HG03521 (cell line): ENCODE measurements around the gene RAB5B.
"Not testable (repeated sequence)": the region's sequence is repeated elsewhere in the genome, so short reads cannot be mapped to it uniquely, and the experiment has no call there.

ENCODE experiments used
- ATAC-seq: cut with Tn5 transposase; IDR thresholded peaks from one replicate; pipeline ENCODE4 v1.9.1; 2021; ENCODE audit warnings: mild to moderate bottlenecking, moderate library complexity; ENCODE audit not compliant: unreplicated experiment

Gene RAB5B

DNA sequence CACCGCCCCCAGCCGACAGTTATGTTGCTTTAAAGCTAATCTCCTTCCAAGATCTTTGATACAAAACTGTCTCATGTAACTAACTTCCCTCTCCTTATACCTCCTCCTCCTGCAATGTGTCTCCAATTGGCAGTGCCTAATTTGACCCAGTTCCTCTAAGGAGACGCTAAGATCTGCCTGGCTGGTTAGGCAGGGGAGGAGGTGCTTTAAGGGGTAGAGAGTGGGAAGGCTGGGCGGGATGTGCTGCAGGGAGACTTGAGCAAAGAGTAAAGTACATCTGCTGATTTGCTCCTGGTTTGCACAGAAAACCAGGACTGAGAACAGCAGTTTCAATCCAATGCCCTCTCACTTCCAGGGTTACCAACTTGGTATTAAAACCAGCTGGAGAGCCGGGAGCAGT, 39.6 kb downstream of the RAB5B start:
- ATAC-seq = no peak

DNA sequence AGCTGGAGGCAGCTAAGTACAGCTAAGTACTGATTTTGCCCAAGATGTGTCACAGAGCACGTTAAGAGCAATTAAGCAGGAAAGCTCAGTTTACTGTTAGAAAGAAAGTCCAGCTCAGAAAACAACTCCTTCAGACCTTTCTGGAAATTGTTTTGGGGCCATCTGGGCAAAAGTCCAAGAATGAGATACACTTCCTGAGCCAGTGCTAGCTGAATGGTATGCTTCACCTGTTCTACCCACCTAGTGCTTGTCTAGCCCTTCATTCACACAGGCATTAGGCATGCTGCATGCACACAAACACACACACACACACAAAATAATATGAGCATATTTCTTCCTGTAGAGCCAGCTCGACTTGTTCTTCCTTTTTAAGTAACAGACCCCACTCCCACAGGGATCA, 40.3 kb downstream of the RAB5B start:
- no peak for ATAC-seq

DNA sequence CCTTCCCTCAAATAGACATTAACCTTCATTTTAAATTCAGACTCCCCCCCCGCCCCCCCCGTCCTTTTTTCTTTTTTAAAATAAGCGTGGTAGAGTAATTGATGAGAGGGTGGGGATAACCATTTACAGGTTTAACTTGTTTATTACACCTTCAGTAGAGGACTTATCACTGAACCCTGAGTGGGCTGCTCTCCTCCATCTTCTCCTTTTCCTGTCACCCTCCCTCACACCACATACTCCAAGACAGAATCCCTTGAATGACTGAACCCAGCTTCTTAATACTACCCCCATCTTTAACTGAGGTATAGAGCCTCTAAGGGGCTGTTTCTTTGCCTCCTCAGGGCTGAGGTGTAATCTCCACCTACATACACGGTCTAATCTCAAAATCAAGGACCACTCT, 43.3 kb downstream of the RAB5B start:
- no peak for ATAC-seq

DNA sequence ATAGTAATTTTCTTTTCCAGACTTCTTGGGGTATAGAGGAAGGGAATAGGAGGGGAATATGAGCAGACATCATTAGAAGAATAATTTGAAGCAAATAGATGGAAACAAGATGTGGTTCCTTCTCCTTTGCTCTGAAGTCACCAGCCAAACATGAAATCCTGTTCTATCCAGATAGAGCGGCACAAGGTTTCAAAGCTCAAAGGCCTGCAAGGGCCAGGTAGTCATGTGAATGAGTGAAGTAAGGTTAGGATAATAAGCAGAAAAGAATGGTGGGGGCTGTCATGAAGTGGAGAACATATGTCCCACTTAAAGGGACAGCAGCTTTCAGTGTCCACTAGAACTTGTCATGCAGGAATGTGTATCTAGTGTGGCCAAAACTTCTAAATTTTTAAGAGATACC, 44.5 kb downstream of the RAB5B start:
- no peak for ATAC-seq

DNA sequence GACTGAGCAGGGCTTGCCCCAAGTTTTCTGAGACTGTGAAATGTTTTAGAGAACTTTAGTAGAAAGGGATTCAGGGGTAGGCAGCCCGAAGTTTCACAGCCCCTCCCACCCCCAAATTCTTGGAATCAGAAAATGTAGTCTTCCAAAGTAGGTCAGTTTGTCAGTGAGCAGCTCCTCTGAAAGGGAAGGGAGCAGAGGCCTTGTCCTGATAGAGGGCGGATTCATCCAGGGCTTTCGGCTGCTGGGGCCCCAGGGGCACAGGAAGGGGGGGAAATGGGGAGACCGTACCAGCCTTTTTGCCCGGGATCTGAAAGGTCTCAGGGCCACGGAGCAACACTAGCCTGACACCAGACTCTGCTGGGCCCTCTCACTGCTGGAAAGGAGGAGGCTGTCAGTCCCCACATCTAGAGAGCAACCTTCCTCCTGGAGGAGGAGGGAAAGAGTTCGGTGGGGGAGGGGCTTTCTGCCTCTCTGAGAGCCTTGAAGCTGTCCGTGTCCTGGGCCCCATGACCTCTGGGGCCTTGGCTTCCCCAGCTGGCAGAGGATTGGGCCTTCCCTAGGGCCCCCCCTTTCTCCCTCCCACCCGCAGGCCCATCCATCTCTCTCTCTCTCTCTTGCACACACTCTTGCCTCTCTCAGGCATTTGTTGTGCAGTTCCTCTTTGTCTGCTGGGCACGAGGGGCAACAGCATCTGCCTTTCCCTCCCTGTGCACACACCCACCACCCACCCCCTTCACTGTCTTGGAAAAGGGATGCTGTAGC, 46.7 kb downstream of the RAB5B start, which contains the start of gene IKZF4:
Gene IKZF4, plus strand, starts transcription at position 621 of the 762 bp plus-strand sequence. CDS start 451 bp downstream, outside the sequence.
- ATAC-seq = no peak

DNA sequence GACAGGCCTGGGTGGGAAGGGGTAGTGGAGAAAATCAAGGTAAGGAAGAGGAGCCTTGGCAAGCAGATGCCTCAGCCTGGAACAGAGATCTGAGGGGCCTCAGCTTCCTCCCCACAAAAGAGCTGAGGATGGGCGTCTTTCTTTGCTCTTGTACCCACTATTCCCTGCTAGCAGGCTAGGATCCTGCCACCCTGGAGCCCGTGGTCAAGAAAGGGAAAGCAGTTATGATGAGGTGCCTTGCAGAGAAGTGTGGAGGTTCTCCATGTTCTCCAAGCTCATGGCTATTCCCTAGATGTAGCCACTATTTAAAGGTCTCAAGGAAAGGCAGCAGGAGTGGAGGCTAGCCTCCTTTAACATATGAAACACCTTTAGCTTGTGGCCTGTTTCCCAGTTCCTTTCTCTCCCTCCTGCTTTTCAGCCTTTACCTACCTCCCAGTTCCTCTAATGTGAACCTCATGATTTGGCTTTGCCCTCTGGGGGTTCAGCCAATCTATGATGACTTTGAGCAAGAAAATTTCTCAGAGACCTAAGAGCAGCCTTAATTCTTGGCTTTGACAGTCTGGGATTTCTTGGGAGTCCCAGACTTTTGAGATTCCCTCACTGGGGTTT, 48.1 kb downstream of the RAB5B start:
- no peak for ATAC-seq

DNA sequence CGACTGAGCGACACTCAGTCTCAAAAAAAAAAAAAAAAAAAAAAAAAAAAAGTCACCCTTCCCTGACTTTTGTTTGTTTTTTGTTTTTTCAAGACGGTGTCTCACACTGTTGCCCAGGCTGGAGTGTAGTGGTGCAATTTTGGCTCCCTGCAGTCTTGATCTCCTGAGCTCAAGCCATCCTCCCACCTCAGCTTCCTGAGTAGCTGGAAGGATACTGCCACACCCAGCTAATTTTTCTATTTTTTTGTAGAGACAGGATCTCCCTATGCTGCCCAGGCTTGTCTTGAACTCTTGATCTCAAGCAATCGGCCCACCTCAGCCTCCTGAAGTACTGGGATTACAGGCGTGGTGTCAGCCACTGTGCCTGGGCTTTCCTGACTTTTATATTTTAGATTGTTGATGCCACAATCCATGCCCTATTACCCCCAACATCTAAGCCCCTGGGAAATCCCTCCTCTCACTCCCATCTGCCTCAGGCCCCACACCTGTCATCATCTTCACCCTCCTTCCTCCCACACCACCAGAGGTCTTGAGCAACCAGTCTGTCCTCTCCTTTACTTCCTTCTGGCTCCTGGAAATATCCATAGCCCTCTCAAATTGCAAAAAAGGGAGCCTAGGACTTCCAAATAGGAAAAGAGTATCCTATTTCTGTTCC, 54.8 kb downstream of the RAB5B start:
- no peak for ATAC-seq

DNA sequence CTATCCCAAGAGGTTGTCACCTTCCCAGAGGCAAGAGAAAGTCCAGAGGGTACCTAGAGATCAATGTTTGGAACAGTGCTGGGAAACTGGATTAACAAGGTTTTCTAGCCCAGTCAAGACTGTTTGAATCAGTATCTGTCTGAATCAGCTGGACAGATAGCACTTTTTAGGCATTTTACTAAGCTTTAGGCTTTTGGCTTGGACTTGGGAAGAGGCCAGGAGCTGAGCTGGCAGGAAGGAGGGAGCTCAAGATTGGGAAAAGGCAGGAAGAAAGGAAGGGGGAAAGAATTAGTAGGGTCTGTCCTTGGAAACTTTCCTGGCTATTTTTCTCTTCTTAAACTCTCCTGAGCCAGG, 55.3 kb downstream of the RAB5B start:
- ATAC-seq = no peak

DNA sequence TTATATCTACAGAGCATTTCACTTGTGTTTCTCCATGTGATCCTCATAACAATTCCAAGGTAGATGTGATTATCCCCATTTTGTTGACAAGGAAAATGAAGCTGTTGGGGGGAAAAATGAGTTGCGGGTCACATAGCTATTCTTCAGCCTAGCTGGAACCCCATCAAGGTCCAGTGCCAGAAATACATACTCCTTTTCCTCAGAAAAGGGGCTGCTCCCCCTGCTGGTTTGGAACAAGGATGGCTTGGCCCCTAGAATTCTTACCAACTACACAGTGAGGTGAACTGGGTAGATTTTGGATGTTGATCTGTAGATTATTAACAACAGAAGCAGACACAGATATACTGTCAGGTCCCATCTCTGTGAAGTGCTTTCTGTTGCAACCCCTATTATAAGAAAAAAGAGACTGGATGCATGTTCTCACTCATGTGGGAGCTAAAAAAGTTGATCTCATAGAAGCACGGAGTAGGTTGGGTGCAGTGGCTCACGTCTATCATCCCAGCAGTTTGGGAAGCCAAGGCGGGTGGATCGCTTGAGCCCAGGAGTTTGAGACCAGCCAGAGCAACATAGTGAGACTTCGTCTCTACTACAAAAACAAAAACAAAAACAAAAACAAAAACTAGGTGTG, 55.9 kb downstream of the RAB5B start:
- ATAC-seq = no peak

DNA sequence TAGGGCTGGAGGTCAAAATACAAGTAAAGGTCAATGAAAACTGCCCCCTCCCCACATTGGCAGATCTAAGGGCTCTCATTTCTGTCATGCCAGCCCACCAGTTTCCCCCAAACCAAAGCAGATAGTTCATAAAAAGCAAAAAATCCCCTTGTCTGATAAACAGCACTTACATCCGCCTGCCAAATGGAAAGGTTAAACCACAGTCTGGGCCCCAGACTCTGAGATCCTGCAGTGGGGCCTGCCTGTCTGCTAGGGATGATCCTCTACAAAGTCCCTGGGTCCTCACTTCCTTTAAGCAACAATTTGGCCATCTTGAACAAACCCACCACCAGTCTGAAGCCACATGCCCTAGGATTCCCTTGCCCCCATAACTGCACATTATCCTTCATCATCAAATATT, 58.1 kb downstream of the RAB5B start:
- ATAC-seq = no peak

DNA sequence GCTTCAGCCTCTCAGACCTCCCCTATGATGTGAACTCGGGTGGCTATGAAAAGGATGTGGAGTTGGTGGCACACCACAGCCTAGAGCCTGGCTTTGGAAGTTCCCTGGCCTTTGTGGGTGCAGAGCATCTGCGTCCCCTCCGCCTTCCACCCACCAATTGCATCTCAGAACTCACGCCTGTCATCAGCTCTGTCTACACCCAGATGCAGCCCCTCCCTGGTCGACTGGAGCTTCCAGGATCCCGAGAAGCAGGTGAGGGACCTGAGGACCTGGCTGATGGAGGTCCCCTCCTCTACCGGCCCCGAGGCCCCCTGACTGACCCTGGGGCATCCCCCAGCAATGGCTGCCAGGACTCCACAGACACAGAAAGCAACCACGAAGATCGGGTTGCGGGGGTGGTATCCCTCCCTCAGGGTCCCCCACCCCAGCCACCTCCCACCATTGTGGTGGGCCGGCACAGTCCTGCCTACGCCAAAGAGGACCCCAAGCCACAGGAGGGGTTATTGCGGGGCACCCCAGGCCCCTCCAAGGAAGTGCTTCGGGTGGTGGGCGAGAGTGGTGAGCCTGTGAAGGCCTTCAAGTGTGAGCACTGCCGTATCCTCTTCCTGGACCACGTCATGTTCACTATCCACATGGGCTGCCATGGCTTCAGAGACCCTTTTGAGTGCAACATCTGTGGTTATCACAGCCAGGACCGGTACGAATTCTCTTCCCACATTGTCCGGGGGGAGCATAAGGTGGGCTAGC, 60.9 kb downstream of the RAB5B start:
- ATAC-seq = no peak

DNA sequence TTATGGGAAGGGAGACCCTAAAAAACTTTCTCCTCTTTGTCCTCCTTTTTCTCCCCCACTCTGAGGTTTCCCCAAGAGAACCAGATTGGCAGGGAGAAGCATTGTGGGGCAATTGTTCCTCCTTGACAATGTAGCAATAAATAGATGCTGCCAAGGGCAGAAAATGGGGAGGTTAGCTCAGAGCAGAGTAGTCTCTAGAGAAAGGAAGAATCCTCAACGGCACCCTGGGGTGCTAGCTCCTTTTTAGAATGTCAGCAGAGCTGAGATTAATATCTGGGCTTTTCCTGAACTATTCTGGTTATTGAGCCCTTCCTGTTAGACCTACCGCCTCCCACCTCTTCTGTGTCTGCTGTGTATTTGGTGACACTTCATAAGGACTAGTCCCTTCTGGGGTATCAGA, 63.3 kb downstream of the RAB5B start:
- no peak for ATAC-seq

DNA sequence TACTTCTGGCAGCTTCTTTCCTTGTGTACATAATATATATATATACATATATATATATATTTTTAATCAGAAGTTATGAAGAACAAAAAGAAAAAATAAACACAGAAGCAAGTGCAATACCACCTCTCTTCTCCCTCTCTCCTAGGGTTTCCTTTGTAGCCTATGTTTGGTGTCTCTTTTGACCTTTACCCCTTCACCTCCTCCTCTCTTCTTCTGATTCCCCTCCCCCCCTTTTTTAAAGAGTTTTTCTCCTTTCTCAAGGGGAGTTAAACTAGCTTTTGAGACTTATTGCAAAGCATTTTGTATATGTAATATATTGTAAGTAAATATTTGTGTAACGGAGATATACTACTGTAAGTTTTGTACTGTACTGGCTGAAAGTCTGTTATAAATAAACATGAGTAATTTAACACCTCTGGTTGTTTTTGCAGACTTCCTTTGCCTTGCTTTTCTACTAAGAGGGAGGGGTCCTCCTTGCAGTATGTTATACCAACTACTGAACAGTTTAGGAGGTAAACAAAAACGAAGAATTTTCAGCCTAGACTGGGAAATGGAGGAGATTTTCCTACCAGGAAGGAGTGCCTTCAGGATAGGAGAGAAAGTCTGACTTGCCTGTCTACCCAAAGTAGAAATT, 64.3 kb downstream of the RAB5B start:
- no peak for ATAC-seq

DNA sequence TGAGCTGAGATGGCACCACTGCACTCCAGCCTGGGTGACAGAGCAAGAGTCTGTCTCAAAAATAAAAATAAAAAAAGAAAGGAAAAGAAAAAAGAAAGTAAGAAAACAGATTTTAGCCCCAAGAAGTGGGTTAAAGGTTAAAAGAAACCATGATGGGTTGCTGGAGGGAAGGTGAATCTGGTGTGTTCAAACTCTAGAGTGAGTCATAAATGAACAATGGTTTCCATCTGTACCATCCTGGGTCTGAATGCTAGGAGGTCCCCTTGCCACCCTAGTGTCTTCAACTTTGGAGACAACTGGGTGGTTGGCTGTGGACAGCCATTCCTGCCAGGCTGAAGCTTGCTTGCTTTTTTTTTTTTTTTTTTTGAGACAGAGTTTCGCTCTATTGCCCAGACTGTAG, 66.3 kb downstream of the RAB5B start:
- no peak for ATAC-seq

DNA sequence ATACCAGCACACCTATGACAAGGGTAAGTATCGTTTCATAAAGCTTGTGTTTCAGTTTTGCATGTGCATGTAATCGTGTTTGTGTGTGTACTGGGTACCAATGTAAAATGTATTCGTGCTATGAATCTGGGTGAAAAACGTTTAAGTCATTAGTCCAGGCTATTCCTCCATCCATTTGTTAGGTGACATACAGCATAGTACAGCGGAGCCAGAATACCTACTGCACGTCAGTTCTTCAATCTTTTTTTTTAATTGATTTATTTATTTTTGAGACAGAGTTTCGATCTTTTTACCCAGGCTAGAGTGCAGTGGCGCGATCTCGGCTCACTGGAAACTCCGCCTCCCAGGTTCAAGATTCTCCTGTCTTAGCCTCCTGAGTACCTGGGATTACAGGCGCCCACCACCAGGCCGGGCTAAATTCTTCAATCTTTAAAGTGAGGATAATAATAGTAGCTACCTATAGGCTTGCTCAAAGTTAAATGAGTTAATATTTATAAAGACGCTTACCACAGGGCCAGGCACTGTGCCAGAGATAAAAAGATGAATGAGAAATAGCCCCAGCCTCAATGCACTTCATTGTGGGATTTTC, 67.2 kb downstream of the RAB5B start:
- ATAC-seq = peak; percentile 5

DNA sequence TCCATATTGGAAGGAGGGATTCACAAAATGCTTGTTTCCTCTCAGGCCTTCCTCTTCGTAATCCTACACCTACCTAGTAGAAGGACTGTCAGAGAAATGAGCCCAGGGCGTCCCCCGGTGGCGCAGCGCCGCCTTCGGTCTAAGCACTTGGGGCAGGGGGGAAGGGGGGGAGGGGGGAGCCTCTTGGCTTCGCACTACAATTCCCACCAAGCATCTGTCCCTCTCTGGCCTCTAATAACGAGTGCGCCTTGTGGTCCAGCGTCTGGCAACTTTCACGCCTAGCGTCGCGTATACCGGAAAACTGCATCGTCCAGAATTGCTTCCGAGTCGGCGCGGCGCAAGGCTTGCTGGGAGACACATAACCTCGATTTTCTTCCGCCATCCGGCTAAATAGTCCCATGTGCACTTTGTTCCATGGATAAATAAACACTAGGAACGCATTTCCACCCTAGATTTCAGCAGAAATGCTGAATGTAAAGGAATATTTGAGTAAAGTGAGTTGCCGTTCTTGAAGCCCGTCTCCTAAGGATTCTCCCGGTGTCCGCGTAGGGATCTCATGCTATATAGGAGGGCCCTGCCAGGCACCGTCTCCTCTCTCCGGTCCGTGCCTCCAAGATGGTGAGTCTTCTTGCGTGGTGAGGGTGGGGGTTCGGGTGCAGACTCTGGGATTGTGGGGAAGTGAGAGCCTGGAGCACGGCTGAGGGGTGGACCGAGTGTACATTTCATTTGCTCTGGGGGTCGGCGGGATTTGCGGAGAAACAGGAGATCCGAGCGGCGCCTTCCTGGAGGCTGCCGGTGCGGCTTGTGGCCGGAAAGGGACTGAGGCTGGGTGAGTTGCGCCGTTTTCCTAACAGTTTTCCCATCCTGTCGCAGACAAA, 67.9 kb downstream of the RAB5B start, which contains the start of gene RPS26:
Gene RPS26, plus strand, starts transcription at position 367 of the 878 bp plus-strand sequence. Its CDS starts 249 bp downstream, at position 616.
- ATAC-seq = peak; percentile 87

DNA sequence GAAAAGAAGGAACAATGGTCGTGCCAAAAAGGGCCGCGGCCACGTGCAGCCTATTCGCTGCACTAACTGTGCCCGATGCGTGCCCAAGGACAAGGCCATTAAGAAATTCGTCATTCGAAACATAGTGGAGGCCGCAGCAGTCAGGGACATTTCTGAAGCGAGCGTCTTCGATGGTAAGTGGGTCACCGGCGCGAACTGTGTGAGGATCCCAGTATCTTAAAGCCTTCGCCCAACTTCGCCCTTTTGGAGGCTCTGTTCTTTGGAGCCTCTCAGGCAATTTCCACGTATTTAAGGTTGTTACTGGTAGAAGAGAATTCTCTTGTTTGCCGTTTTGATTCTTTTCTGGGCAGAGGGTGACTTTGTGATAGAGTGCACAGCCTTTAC, 68.5 kb downstream of the RAB5B start:
- not testable (repeated sequence) for ATAC-seq

DNA sequence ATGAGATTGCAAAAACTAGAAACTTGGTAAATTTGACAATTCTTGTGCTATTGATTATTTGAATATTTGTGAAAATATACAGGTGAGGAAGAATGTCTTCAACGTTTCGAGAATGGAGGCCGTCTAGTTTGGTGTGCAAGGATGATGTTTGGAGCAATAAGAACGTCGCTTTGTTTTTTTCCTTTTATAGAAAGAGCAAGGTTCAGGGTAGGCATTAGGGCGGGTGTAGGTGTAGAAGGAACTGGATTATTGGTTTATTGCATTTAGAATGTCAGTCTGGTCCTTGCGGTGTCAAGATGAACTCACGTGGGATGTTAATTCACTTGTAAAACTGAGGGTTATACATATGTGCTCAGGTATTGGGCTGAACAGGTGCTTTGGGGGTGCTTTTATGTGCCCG, 69.0 kb downstream of the RAB5B start:
- ATAC-seq = no peak
